Measurements from ENCODE around the gene SLK.

The SLK gene

GRCh38 chr10:103922659-103923058, 44.3 kb upstream of the SLK start:
- TF ChIP-seq CTCF (IDR thresholded peaks at IDR 0.05; ENCODE audit: low read depth, low read length, missing control alignments) = no peak
- DNase-seq (ENCODE audit: low read depth) = no peak
- in situ Hi-C loops (cut with HindIII; ENCODE audit: low sequenced_read_pairs) = no loop called here
- H3K4me3 ChIP-seq (ENCODE audit: low read depth, low read length) = no peak overlapping the region

GRCh38 chr10:103923502-103923901, 43.4 kb upstream of the SLK start:
- H3K4me3 ChIP-seq (ENCODE audit: low read depth, low read length) = no peak overlapping the region
- DNase-seq (ENCODE audit: low read depth) = no peak
- no peak for TF ChIP-seq CTCF (IDR thresholded peaks at IDR 0.05; ENCODE audit: low read depth, low read length, missing control alignments)
- in situ Hi-C loops (cut with HindIII; ENCODE audit: low sequenced_read_pairs) = no loop called here

GRCh38 chr10:103925591-103925990, 41.3 kb upstream of the SLK start:
- TF ChIP-seq CTCF (IDR thresholded peaks at IDR 0.05; ENCODE audit: low read depth, low read length, missing control alignments) = no peak
- H3K4me3 ChIP-seq (ENCODE audit: low read depth, low read length) = no peak overlapping the region
- in situ Hi-C loops (cut with HindIII; ENCODE audit: low sequenced_read_pairs) = no loop called here
- no peak for DNase-seq (ENCODE audit: low read depth)

GRCh38 chr10:103926722-103927319, 40.1 kb upstream of the SLK start:
- in situ Hi-C loops (cut with HindIII; ENCODE audit: low sequenced_read_pairs) = no loop called here
- no peak overlapping the region for H3K4me3 ChIP-seq (ENCODE audit: low read depth, low read length)
- DNase-seq (ENCODE audit: low read depth) = no peak
- no peak for TF ChIP-seq CTCF (IDR thresholded peaks at IDR 0.05; ENCODE audit: low read depth, low read length, missing control alignments)

GRCh38 chr10:103928784-103929183, 38.2 kb upstream of the SLK start:
- no peak overlapping the region for H3K4me3 ChIP-seq (ENCODE audit: low read depth, low read length)
- in situ Hi-C loops (cut with HindIII; ENCODE audit: low sequenced_read_pairs) = no loop called here
- no peak for TF ChIP-seq CTCF (IDR thresholded peaks at IDR 0.05; ENCODE audit: low read depth, low read length, missing control alignments)
- DNase-seq (ENCODE audit: low read depth) = no peak

- no peak overlapping the region for H3K4me3 ChIP-seq (ENCODE audit: low read depth, low read length)
- TF ChIP-seq CTCF (IDR thresholded peaks at IDR 0.05; ENCODE audit: low read depth, low read length, missing control alignments) = no peak
- DNase-seq (ENCODE audit: low read depth) = no peak
- in situ Hi-C loops (cut with HindIII; ENCODE audit: low sequenced_read_pairs) = no loop called here
Observed at GRCh38 chr10:103929381-103929921, 37.5 kb upstream of the SLK start.
